ENCODE measurements around the gene CAMSAP2.
"Not testable (repeated sequence)": the region's sequence is repeated elsewhere in the genome, so short reads cannot be mapped to it uniquely, and the experiment has no call there.

The CAMSAP2 gene

GRCh38 chr1:200738949-200739651 is 407 bp downstream of the CAMSAP2 start:
- peak; percentile 99 for DNase-seq

- DNase-seq, result no peak
These were observed 1.2 kb downstream of the CAMSAP2 start for GRCh38 chr1:200739702-200740570.

- DNase-seq, result no peak
These were observed 2.0 kb downstream of the CAMSAP2 start for GRCh38 chr1:200740571-200741208.

GRCh38 chr1:200741551-200742207 is 3.0 kb downstream of the CAMSAP2 start:
- no peak for DNase-seq

- DNase-seq, result no peak
These were observed 5.5 kb downstream of the CAMSAP2 start for GRCh38 chr1:200744143-200744542.

GRCh38 chr1:200749090-200749489 is 10.4 kb downstream of the CAMSAP2 start:
- DNase-seq, result no peak

GRCh38 chr1:200750749-200751148 is 12.1 kb downstream of the CAMSAP2 start:
- DNase-seq, result not testable (repeated sequence)

GRCh38 chr1:200751717-200752116 is 13.0 kb downstream of the CAMSAP2 start:
- DNase-seq, result no peak

GRCh38 chr1:200753650-200754198 is 15.0 kb downstream of the CAMSAP2 start:
- no peak for DNase-seq

GRCh38 chr1:200755456-200755855 is 16.8 kb downstream of the CAMSAP2 start:
- DNase-seq, result no peak

- DNase-seq, result no peak
These were observed 23.4 kb downstream of the CAMSAP2 start for GRCh38 chr1:200762089-200762488.

GRCh38 chr1:200767321-200767720 is 28.6 kb downstream of the CAMSAP2 start:
- DNase-seq, result no peak

- DNase-seq, result no peak
These were observed 33.2 kb downstream of the CAMSAP2 start for GRCh38 chr1:200771625-200772555.

- DNase-seq, result no peak
These were observed 35.6 kb downstream of the CAMSAP2 start for GRCh38 chr1:200774311-200774710.

- no peak for DNase-seq
These were observed 36.2 kb downstream of the CAMSAP2 start for GRCh38 chr1:200774735-200775444.

- no peak for DNase-seq
These were observed 37.2 kb downstream of the CAMSAP2 start for GRCh38 chr1:200775850-200776249.

GRCh38 chr1:200776949-200777348 is 38.3 kb downstream of the CAMSAP2 start:
- no peak for DNase-seq

GRCh38 chr1:200778766-200779165 is 40.1 kb downstream of the CAMSAP2 start:
- DNase-seq, result no peak

- DNase-seq, result no peak
These were observed 40.6 kb downstream of the CAMSAP2 start for GRCh38 chr1:200779326-200779725.

- DNase-seq, result no peak
These were observed 42.1 kb downstream of the CAMSAP2 start for GRCh38 chr1:200780545-200781369.
